H1 (cell line): ENCODE data around the gene OCSTAMP.

Source experiments
- ATF3 ChIP-seq: IDR thresholded peaks from 2 replicates; pipeline ENCODE4 v1.6.1; 2011; ENCODE audit warnings: low read depth, mild to moderate bottlenecking, low read length; ENCODE audit not compliant: insufficient read depth
- JUN ChIP-seq: IDR thresholded peaks from 2 replicates; pipeline ENCODE4 v1.6.1; 2011; ENCODE audit warnings: low read depth, mild to moderate bottlenecking, improper control_type of control experiment, low read length
- SP1 ChIP-seq: IDR thresholded peaks from 2 replicates; pipeline ENCODE4 v1.6.1; 2011; ENCODE audit warnings: low read depth, low read length
- TF ChIP-seq, protein P1 (sequence below): IDR thresholded peaks from 2 replicates; pipeline ENCODE4 v1.6.1; 2012; ENCODE audit warnings: low read length, inconsistent platforms

DNA sequence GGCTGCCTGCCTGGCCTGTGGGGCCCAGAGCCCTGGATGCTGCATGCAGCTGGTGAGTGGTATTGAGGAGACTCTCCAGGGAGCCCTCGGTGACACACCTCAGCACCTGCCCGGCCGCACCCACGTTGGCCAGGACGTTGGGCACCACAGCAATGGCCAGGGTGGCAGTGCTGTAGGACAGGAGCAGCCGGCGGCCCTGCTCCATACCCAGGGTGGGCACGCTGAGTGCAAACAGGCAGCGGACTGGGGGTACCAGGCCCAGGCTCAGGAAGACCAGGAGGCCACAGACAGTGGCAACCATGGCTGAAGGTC lies 4.7 kb downstream of the OCSTAMP start:
- TF ChIP-seq SP1: no peak
- TF ChIP-seq JUN: no peak
- TF ChIP-seq ATF3: no peak
- TF ChIP-seq, protein P1, sequence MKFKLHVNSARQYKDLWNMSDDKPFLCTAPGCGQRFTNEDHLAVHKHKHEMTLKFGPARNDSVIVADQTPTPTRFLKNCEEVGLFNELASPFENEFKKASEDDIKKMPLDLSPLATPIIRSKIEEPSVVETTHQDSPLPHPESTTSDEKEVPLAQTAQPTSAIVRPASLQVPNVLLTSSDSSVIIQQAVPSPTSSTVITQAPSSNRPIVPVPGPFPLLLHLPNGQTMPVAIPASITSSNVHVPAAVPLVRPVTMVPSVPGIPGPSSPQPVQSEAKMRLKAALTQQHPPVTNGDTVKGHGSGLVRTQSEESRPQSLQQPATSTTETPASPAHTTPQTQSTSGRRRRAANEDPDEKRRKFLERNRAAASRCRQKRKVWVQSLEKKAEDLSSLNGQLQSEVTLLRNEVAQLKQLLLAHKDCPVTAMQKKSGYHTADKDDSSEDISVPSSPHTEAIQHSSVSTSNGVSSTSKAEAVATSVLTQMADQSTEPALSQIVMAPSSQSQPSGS: no peak
